GM21423 (cell line): Measurements from ENCODE around the gene IFFO2.

Source experiments
- ATAC-seq: cut with Tn5 transposase; IDR thresholded peaks from one replicate; pipeline ENCODE4 v1.9.1; 2021; ENCODE audit warnings: mild to moderate bottlenecking, moderate library complexity; ENCODE audit not compliant: unreplicated experiment

The IFFO2 gene

DNA sequence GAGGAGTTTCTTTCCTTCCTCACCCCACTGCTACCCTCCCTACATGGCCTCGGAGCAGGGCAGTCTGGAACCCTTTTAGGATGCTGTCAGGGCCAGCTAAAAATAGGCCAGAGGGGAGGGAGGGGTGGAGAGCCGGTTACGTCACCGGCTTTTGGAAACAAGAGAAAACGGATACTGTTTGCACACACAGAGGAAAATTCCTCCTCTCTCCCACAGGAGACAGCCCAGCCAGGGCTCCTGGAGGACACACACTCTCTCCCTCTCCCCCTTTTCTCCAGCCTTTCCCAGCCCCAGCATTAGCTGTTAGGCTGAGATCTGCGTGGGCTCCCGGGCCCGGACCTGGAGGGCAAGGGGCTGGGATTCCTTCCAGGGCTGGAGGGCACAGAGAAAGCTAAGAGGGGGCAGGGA, 34.2 kb downstream of the IFFO2 start:
- ATAC-seq, result no peak

DNA sequence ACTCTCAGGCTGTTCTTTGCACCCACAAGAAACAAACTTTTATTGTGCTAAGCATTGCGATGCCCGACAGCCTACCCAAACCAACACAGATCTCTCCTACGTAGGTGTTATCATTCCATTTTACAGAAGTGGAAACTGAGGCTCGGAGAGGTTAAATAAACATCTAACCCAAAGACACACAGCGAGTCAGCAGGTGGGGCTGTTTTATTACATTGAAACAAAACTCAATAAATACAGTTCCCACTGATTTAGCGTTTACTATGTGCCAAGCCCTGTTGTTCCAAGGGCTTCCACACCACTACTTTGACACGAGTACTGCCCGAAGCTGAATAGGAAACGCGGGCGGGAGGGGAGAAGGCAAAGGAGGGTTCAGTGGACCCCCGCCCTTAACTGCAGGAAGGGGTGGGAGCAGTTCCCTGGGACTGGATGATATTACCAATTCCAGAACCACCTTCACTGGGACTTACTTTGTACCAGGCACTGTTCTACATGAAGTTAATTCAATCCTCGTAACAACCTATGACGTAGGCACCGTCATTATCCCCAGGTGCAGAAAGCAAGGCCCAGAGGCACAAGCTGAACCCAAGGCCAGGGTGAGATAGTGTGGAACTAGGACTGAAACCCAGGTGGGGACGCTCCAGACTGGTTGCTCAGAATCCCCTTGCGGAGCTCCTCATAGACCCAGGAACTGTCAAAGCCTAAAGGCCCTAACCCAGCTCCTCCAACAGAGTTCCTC, 34.8 kb downstream of the IFFO2 start:
- no peak for ATAC-seq

DNA sequence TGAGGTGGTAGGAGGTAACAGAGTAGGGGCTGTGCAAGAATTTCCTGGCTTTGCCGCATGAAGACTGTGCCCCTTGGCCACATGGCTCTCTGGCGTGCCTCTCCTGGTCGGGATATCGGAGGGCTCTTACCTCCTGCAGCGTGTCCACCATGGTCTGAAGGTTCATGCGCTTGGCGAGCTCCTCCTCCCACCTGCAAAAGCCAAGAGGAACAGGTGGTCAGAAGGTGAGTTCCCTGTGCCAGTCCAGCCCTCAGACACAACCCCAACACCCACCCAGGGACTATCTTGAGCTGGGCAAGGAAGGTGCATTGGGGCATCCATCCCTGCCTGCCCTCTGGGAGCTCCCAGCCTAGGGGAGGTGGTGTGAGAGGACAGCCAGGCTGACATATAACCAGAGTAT, 35.5 kb downstream of the IFFO2 start:
- ATAC-seq, result no peak

DNA sequence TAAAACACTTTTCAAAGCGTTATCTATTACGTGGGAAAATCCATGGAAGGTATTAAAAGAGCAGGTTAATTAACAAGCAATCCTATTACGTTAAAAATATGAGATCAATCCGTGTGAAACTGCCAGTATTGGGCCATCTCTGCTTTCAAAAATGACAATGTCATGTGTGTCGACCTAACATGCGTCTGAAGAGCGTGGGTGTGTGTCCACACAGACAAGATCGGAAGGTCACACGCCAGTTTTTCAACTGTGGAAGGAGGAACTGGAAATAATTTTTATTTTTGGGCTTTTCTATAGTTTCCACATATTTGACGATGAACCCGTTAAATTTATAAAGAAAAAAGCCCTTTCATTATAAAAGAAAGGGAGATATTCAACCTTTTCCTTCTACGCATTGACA, 36.5 kb downstream of the IFFO2 start:
- no peak for ATAC-seq

DNA sequence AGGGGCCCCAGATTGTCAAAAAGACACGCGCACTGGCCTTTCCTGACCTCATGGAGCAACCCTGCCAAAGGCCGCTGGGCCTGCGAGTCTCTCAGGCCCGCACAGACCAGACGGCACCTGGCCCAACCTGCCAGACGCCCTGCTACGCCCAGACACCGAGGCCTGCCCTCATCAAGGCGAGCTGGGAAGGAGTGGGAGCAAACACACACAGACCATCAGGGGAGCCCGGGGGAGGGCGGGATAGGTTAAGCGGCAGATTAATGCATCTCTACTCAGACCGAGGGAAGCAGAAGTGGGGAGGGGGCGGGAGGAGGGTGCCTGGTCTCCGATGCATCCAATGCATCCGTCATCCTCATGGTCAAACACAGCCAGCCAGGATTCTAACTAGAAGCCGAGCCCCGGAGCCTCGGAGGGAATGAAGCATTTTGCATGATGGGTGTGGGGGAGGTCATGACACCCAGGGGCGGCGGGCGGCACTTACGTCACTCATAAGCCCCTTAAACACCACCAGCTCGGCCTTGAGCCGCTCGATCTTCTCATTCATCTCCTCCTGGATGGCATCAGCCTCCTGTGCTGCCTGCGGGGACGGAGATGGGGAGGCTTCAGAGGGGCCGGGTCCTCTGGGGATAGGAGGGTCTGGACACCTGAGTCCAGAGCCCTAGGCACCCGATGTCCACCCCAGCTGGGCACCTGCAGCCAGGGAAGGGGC, 37.1 kb downstream of the IFFO2 start:
- ATAC-seq, result no peak

DNA sequence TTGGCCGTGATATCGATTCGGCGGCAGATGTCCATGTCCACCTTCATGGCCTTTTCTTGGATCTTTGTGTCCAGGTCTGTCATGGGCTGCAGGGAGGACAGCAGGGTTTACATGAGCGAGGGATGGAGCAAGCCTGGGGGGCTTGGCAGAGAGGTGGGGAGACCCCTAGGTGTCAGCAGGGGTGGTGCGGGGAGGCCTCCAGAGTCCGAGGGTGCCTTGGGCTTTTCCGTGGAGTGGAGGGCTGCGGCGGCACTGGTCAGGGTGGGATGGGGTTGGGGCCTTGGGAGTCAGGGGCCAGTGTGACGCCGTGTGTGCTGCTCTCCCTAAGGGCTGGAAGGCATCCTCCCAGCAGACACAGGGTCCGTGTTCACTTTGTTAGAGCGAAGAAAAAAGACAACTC, 38.1 kb downstream of the IFFO2 start:
- no peak for ATAC-seq

DNA sequence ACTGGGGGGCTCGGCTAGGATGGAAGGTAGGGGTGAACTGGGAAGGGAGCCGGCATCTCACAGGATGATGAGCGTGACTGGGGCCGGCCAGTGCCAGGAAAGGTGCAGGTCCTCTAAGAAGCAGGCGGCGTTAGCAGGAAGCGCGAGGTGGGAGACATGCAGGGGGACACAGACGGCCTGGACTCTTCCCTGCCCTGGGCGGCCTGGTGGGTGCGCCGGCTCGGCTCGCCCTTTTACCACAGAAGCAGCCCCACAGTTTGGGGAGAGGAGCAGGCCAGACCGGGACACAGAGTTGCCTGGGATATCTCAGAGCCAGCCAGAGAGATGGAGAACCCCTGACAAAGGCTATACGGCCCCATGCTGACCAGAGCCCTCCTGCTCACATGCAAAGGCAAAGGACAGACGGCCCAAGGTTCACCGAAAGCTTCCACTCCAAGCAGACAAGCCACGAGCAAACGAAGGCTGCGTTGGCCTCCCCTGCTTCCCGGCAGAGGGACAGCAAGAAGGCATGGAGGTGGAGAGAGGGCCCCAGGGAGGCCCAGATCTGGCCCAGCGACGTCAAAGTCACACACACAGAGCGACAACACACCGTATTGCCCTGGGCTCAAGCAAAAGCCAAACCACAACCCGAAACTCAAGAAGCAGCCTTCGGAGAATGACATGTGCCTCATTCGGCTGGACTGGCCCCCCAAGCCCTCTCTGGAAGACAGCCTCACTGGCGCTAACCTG, 39.2 kb downstream of the IFFO2 start:
- no peak for ATAC-seq

DNA sequence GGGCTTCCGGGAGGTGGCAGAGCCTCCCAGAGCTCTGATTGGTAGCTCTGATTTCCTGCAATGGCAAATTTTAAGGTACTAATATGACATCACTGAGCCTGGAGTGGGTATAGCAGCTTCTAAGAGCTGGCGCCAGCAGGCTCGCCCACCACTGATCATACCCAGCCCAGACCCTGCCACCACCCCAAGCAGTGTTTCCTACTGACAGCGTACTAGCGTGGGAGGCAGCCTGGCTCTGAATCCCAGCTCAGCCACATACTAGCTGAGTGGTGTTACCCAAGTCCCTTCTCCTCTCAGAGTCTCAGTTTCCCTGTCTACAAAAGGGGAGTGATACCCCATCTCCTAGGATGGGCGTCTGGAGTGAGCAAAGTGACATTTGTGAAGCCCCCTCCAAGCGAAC, 41.1 kb downstream of the IFFO2 start:
- no peak for ATAC-seq

DNA sequence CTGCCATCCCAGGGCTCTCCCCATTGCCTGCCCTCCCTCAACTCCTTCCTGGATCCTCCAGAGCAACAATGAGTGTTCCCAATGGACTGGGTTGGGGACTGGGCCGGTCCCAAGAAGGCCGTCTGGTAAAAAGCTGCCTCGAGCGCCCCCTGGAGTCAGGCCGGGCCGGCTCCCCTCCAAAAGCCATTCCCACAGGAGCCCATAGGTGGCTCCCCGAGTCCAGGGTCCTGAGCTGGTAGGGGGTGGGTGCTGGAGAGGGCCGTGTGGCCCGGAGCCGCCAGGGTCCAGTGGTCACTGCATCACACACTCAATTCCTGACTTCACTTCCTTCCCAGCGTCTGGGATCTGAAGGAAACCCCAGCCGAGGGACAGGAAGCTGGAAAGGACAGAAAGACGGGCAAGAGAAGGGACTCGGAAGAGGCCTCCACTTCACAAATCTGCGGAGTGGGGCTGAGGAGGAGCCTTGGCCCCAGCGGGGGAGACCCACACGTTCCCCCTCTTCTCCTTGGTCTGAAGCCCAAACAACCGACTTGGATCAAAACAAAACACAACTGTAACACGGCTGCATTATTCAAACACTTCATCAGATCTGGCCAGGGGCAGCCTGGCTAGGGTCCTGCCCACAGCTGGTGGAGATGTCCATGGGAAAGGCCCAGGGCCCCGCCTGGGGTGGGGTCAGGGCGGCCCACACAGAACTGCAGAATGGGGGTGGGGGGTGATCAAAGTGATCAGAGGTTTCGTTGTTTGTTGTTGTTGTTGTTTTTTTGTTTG, 43.2 kb downstream of the IFFO2 start:
- peak; percentile 65 for ATAC-seq

DNA sequence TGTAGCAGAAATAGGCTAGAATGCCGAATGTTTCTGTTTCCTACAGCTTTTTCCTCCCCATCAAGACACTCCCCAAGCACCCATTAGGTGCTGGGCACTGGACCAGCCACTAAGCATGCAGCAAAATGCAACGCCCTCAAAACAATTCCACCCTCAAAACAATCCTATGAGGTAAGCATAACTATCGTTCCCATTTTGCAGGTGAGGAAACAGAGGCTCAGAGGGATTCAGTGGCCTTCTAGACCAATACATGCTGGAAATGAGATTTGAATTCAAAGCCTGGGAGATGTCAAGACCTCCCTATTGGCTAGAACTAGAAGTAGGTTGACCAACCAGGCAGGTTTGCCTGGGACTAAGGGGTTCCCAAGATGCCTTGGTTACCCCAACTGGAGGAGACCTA, 43.9 kb downstream of the IFFO2 start:
- no peak for ATAC-seq

DNA sequence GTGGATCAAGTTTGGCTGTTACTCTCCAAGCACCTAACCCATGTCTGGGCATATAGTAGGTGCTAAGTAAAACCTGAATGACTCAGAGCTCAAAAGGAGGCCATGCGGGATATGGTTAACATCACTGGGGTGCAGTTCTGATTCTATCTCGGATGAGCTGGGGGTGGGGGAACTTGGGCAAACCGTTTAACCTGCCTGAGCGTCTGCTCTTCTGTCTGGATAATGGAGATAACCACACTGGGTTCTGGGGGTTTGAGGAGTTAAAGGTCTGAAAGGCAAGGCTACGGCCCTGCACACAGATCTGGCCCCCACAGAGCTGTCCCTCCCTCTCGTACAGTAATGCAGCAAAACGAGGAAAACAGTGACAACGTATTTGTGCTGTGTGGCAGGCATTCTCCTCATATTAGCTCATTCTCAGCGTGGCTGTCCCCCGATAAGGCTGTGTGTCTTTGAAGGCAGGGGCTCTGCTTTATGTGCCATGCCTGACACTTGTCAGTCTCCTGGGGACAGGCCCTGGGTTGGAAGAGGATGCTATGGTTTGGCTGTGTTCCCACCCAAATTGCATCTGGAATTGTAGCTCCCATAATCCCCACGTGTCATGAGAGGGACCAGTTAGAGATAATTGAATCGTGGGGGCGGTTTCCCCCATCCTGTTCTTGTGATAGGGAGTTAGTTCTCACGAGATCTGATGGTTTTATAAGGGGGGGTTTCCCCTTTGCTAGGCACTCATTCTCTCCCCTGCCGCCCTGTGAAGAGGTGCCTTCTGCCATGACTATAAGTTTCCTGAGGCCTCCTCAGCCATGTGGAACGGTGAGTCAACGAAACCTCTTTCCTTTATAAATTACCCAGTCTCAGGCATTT, 47.3 kb downstream of the IFFO2 start:
- ATAC-seq, result no peak

DNA sequence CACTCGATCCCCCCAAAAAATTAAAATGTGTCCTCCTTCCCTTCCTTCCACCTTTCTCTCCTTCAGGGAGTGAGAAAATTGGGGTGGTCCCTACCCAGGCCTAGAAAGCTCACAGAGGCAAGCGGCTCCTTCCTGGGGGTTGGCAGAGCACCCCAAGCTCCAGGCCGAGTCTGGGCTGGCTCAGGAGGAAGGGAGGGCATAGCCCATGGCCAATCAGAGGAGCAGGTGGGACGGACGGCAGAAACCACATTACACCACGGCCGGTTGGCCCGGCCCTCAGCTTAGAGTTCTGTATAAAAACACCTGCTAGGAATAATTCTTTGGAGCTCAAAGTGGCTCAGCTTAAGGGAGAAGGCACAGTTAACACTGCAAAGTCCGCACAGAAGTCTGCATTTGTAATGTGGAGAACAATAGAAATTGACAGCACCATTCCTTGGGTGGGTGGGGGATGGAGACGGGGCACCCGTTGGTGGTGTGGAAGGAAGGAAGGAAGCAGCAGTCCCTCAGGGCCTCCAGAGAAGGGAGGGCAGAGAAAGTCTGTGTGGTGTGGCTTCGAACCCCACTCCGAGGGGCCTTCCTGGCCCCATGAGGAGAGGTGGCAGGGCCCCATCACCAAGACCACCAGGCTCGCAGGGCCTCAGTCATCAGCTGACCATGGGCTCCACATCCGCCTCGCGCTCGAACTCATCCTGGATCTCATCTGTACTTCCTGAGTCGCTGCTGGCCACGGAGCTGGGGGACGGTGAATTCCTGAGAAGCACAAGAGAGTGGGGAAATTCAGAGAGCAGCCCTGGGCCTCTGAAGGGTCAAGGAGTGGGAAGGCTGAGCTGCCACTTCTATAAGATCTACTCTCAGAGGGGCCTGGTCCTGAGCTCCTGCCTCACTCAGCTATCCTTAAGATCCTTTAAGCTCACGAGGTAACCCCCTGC, 48.3 kb downstream of the IFFO2 start:
- no peak for ATAC-seq

DNA sequence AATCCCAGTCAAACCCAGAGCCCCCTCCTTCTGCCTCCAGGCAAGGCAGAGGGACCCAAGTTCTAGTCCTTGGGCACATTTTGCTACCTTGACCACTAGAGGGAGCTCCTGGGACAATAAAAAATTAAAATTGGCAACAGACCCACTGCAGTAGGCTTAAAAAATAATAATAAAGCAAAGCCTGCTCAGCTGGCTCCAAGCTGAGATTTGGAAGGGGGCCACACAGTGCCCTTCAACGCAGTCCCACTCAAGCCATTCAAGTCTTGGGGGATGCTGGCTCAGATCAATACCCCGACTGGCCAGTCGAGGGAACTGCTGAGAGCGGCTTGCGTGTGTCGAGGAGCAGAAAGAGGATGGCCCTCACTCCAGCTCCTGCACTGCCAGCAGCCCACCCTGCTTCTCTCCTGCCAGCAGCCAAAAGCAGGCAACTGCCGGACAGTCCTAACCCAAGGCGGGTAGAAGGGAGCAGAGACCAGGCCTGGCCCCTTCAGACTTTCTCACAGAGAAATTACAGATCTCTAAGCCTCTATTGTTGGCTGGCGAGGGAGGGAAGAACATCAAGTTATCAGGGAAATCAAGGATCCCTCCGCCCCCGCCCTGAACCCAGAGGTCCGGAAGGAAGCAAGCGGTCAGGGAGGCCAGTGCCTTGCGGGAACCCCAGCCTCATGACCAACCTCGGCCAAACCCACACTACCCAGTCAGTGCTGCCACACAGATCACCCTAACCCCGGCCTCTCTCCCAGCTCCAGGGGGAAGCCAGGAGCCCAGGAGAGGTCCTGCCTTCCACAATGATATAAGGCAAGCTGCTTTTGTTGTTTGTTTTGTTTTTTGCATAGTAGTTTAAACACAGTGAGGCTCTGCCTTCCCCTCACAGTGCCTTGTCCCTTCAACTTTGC, 49.2 kb downstream of the IFFO2 start:
- no peak for ATAC-seq

DNA sequence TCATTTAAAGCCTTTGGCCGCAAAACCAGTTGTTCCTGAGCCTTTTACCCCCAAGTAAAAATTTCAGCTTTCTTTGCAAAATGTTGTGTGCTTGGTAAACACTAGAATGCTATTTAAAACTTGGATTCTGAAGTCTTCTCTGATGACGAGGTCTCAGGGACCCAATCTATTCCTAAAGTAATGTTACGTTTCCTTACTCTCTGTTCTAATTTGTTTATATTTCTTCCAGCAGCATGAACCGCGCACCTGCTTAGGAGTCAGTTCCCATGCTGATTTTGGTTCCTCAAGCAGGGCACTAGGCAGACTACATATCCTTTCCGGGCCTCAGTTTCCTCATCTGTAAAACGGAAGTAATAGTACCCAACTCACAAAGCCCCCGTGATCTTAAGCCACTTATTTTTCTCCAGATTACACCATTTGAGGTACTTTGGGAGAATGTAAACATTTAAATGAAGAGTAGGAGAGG, 53.2 kb downstream of the IFFO2 start:
- no peak for ATAC-seq

DNA sequence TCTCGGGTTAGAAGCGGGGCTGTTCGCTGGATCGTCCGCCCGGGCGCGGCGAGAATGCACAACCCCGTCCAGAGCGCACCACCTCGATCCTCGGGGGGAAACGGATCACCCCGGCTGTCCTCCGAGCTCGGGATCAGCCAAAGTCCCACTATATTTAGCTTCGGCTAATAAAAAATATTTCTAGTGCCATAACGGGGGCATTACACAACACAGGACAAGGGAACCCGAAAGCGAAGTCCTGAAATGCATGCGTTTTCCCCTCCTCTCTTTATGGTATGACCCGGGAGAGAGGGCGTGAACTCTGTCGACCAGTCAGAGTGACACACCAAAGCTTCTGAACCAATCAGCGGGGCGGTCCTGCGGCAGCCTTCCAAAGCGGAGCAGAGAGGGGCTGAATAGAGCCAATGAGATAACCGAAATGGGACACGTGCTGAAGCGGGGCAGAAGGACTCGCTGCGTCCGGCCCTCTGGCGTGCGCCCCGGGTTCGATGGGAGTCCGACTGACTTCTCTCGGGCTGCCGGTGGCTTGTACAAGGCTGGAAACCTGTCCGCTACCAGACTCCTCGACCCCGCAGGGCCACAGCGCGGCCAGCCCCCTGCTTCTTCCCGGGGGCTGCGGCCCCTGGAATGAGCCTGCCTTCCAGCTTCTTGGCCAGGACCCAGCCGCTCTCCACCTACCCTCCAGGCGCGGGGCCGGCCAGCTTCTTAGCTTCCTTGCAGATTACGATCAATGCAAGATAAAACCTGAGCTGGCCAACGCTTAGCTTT, 53.8 kb downstream of the IFFO2 start, which contains the start of gene ALDH4A1:
Gene ALDH4A1, minus strand, starts transcription at position 33 of the 768 bp plus-strand sequence. Its CDS starts 32 bp downstream, at position 1.
- peak; percentile 95 for ATAC-seq

DNA sequence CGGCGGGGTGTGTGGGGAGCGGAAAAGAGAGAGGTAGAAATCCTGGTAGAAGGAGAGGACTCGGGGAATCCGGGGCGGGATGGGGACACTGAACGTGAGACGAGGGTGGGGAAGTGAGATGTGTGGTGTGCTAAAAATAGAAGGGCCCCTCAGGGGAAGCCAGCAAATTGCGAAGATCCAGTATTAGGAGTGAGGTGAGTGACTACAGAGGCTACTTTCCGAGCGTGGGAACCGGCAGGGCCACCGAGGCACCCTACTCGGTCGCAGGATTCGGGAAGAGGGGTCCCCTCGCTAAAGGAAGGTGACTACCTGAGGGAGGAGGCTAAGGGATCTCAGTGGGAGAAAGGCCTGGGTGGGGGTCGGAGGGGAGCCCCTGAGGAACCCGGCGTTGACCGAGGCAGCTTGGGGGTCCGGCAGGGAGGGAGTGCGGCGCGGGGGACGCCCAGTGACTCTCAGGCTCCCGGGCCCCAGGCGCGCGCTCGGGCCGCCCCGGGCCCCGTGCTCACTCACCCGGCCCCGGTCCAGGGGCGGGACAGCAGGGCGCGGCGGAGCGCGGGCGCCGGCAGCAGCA, 54.4 kb downstream of the IFFO2 start:
- no peak for ATAC-seq
